Measurements from ENCODE around the gene KANSL1. TPM values are rescaled to one million over a fixed set of nuclear protein-coding genes. Genes with fewer than 3 reads are reported as not detected.

The KANSL1 gene
- total RNA-seq, 2 experiments from 2014 or later, result 60.9 to 65.5 TPM

- Mint-ChIP-seq H3K27ac (no peak overlapping the region), H3K9me3 (no peaks in the 10 kb centered on the region), H3K4me1 (no peaks in the 10 kb centered on the region), H3K36me3 (no peaks in the 10 kb centered on the region), H3K4me3 (no peak overlapping the region), H3K27me3 (no peaks in the 10 kb centered on the region)
- no peak for DNase-seq
These were observed 199.1 kb downstream of the KANSL1 start for GRCh38 chr17:45993962-45994627.

- H3K4me3 Mint-ChIP-seq, result no peak overlapping the region
- no peaks in the 10 kb centered on the region for H3K27me3 Mint-ChIP-seq
- no peaks in the 10 kb centered on the region for H3K36me3 Mint-ChIP-seq
- no peaks in the 10 kb centered on the region for H3K4me1 Mint-ChIP-seq
- no peak overlapping the region for H3K27ac Mint-ChIP-seq
- no peaks in the 10 kb centered on the region for H3K9me3 Mint-ChIP-seq
- no peak for DNase-seq
These were observed 200.3 kb downstream of the KANSL1 start for GRCh38 chr17:45992904-45993303.

- H3K27me3 Mint-ChIP-seq, result no peaks in the 10 kb centered on the region
- H3K4me3 Mint-ChIP-seq, result no peak overlapping the region
- no peaks in the 10 kb centered on the region for H3K4me1 Mint-ChIP-seq
- no peak for DNase-seq
- H3K9me3 Mint-ChIP-seq, result no peaks in the 10 kb centered on the region
- H3K27ac Mint-ChIP-seq, result no peak overlapping the region
- H3K36me3 Mint-ChIP-seq, result no peaks in the 10 kb centered on the region
These were observed 201.1 kb downstream of the KANSL1 start for GRCh38 chr17:45992175-45992574.

GRCh38 chr17:45991341-45991740, 201.9 kb downstream of the KANSL1 start:
- Mint-ChIP-seq H3K9me3 (no peaks in the 10 kb centered on the region), H3K4me3 (no peak overlapping the region), H3K36me3 (no peaks in the 10 kb centered on the region), H3K27me3 (no peaks in the 10 kb centered on the region), H3K27ac (no peak overlapping the region), H3K4me1 (no peaks in the 10 kb centered on the region)
- no peak for DNase-seq

GRCh38 chr17:45990886-45991285, 202.3 kb downstream of the KANSL1 start:
- no peak overlapping the region for H3K4me3 Mint-ChIP-seq
- no peaks in the 10 kb centered on the region for H3K4me1 Mint-ChIP-seq
- no peak overlapping the region for H3K27ac Mint-ChIP-seq
- DNase-seq, result no peak
- no peaks in the 10 kb centered on the region for H3K36me3 Mint-ChIP-seq
- no peaks in the 10 kb centered on the region for H3K9me3 Mint-ChIP-seq
- H3K27me3 Mint-ChIP-seq, result no peaks in the 10 kb centered on the region

- no peak for DNase-seq
- no peaks in the 10 kb centered on the region for H3K36me3 Mint-ChIP-seq
- no peak overlapping the region for H3K4me3 Mint-ChIP-seq
- no peak overlapping the region for H3K27ac Mint-ChIP-seq
- H3K9me3 Mint-ChIP-seq, result no peaks in the 10 kb centered on the region
- H3K4me1 Mint-ChIP-seq, result no peaks in the 10 kb centered on the region
- no peaks in the 10 kb centered on the region for H3K27me3 Mint-ChIP-seq
These were observed 203.5 kb downstream of the KANSL1 start for GRCh38 chr17:45989759-45990158.

- no peak overlapping the region for H3K4me3 Mint-ChIP-seq
- H3K27ac Mint-ChIP-seq, result no peak overlapping the region
- no peaks in the 10 kb centered on the region for H3K9me3 Mint-ChIP-seq
- DNase-seq, result no peak
- H3K36me3 Mint-ChIP-seq, result no peaks in the 10 kb centered on the region
- H3K4me1 Mint-ChIP-seq, result no peaks in the 10 kb centered on the region
- H3K27me3 Mint-ChIP-seq, result no peaks in the 10 kb centered on the region
These were observed 205.5 kb downstream of the KANSL1 start for GRCh38 chr17:45987706-45988105.

GRCh38 chr17:45986056-45986455, 207.2 kb downstream of the KANSL1 start:
- DNase-seq, result no peak
- Mint-ChIP-seq H3K36me3 (no peaks in the 10 kb centered on the region), H3K4me3 (no peak overlapping the region), H3K4me1 (no peaks in the 10 kb centered on the region), H3K27me3 (peaks cover 3% of the 10 kb centered on the region), H3K27ac (no peak overlapping the region), H3K9me3 (no peaks in the 10 kb centered on the region)

- H3K4me1 Mint-ChIP-seq, result no peaks in the 10 kb centered on the region
- no peak for DNase-seq
- H3K9me3 Mint-ChIP-seq, result no peaks in the 10 kb centered on the region
- no peaks in the 10 kb centered on the region for H3K36me3 Mint-ChIP-seq
- H3K27ac Mint-ChIP-seq, result no peak overlapping the region
- peaks cover 3% of the 10 kb centered on the region for H3K27me3 Mint-ChIP-seq
- no peak overlapping the region for H3K4me3 Mint-ChIP-seq
These were observed 207.8 kb downstream of the KANSL1 start for GRCh38 chr17:45985447-45985846.

GRCh38 chr17:45984368-45984767, 208.9 kb downstream of the KANSL1 start:
- H3K36me3 Mint-ChIP-seq, result no peaks in the 10 kb centered on the region
- no peaks in the 10 kb centered on the region for H3K9me3 Mint-ChIP-seq
- DNase-seq, result no peak
- H3K4me3 Mint-ChIP-seq, result no peak overlapping the region
- H3K4me1 Mint-ChIP-seq, result no peaks in the 10 kb centered on the region
- H3K27me3 Mint-ChIP-seq, result peaks cover 3% of the 10 kb centered on the region
- no peak overlapping the region for H3K27ac Mint-ChIP-seq

GRCh38 chr17:45983614-45984310, 209.5 kb downstream of the KANSL1 start:
- no peak overlapping the region for H3K27ac Mint-ChIP-seq

GRCh38 chr17:45982791-45983613, 210.2 kb downstream of the KANSL1 start:
- Mint-ChIP-seq H3K4me1 (no peaks in the 10 kb centered on the region), H3K9me3 (no peaks in the 10 kb centered on the region), H3K27me3 (peaks cover 3% of the 10 kb centered on the region), H3K36me3 (no peaks in the 10 kb centered on the region), H3K4me3 (no peak overlapping the region), H3K27ac (no peak overlapping the region)
- no peak for DNase-seq

More at GRCh38 chr17:45983614-45984310, 209.5 kb downstream of the KANSL1 start:
- H3K4me3 Mint-ChIP-seq, result no peak overlapping the region
- peaks cover 3% of the 10 kb centered on the region for H3K27me3 Mint-ChIP-seq
- H3K9me3 Mint-ChIP-seq, result no peaks in the 10 kb centered on the region
- H3K36me3 Mint-ChIP-seq, result no peaks in the 10 kb centered on the region
- DNase-seq, result no peak
- H3K4me1 Mint-ChIP-seq, result no peaks in the 10 kb centered on the region

GRCh38 chr17:45981306-45981705, 211.9 kb downstream of the KANSL1 start:
- Mint-ChIP-seq H3K36me3 (no peaks in the 10 kb centered on the region), H3K4me3 (no peak overlapping the region), H3K27me3 (peaks cover 3% of the 10 kb centered on the region), H3K4me1 (no peaks in the 10 kb centered on the region), H3K9me3 (no peaks in the 10 kb centered on the region), H3K27ac (no peak overlapping the region)
- no peak for DNase-seq

- Mint-ChIP-seq H3K4me3 (no peak overlapping the region), H3K4me1 (no peaks in the 10 kb centered on the region), H3K36me3 (no peaks in the 10 kb centered on the region), H3K9me3 (no peaks in the 10 kb centered on the region), H3K27me3 (peaks cover 3% of the 10 kb centered on the region), H3K27ac (no peak overlapping the region)
- no peak for DNase-seq
These were observed 212.4 kb downstream of the KANSL1 start for GRCh38 chr17:45980855-45981254.
